ENCODE data around the gene OR2V1.
"Not testable (repeated sequence)": the region's sequence is repeated elsewhere in the genome, so short reads cannot be mapped to it uniquely, and the experiment has no call there.

DNA sequence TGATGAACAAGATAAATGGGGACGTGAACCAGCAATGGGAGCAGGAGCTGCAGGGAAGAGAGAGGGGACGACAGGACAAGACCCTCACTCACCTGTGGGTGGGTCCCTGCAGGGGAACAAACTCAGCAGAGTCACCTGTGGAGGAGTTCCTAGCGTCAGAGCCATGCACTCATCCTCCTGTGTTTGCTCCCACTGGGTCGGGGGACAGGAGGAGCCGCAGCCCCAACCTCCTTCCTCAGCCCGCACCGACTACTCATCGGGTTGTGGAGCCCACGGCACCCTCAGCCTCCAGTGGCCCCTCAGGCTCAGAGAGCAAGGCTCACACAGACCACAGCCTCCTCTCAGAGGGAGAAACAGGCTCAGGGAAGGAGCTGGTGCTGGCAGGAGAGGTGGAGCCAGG, 888 bp downstream of the OR2V1 start:
- TF ChIP-seq POLR2A (IDR thresholded peaks at IDR 0.05): not testable (repeated sequence)
- TF ChIP-seq, protein P1, sequence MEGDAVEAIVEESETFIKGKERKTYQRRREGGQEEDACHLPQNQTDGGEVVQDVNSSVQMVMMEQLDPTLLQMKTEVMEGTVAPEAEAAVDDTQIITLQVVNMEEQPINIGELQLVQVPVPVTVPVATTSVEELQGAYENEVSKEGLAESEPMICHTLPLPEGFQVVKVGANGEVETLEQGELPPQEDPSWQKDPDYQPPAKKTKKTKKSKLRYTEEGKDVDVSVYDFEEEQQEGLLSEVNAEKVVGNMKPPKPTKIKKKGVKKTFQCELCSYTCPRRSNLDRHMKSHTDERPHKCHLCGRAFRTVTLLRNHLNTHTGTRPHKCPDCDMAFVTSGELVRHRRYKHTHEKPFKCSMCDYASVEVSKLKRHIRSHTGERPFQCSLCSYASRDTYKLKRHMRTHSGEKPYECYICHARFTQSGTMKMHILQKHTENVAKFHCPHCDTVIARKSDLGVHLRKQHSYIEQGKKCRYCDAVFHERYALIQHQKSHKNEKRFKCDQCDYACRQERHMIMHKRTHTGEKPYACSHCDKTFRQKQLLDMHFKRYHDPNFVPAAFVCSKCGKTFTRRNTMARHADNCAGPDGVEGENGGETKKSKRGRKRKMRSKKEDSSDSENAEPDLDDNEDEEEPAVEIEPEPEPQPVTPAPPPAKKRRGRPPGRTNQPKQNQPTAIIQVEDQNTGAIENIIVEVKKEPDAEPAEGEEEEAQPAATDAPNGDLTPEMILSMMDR (IDR thresholded peaks at IDR 0.05): not testable (repeated sequence)

All from Peyer's patch (tissue), 4 donors.